ENCODE measurements around the gene PFKP.

PFKP gene

DNA sequence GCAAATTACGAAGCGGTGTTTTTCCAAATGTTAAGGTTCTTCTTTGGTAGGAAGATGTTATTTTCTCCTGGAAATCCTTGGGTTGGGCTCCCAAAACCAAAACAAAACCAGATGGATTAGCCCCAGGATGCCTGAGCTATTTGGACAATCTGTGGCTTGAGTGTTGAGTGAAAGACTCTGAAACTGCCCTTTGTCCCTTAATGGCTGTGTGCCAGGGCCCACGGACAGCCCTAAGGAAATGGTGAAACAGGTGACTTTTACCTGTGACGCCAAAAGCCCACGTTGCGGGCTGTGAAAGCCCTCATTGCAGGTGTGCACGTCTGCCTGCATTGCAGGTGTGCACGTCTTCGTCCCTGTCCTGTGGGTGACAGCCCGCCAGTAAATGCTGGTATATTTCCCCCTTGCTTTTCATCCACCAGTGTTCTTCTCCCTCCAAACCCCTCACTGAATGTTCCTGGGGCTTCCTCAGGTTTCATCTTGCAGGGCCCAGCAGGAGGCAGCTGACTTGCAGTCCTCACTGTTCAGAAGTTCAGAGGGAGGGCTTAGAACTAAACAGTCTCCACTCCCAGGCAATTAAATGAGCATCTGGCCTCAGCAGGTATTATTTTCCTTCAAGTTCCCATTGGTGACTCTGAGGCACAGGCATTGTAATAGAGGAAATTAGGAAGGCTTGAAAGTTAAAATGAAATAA lies 10.7 kb downstream of the PFKP start:
- peaks cover 3 to 14% of the 10 kb centered on the region in 2 donors for H3K4me1 ChIP-seq (ENCODE audit: control insufficient read depth in 2 of 2, insufficient read depth in 2 of 2, low read length in 2 of 2)
- H3K9me3 ChIP-seq (ENCODE audit: control insufficient read depth in 2 of 2, low read length in 2 of 2), result no peaks in the 10 kb centered on the region
- H3K36me3 ChIP-seq (ENCODE audit: control insufficient read depth in 2 of 2, insufficient read depth in 2 of 2, low read length in 2 of 2), result peaks cover 0 to 4% of the 10 kb centered on the region in 2 donors
- no peaks in the 10 kb centered on the region for H3K27me3 ChIP-seq (ENCODE audit: control insufficient read depth in 2 of 2, insufficient read depth in 2 of 2, low read length in 2 of 2)
- H3K27ac ChIP-seq (ENCODE audit: low read depth in 2 of 2, low read length in 2 of 2), result no peak overlapping the region
- H3K9ac ChIP-seq (ENCODE audit: low read depth in 1 of 2, low read length in 2 of 2), result no peak overlapping the region
- no peak overlapping the region for H3K4me3 ChIP-seq (ENCODE audit: low read length in 2 of 2)

DNA sequence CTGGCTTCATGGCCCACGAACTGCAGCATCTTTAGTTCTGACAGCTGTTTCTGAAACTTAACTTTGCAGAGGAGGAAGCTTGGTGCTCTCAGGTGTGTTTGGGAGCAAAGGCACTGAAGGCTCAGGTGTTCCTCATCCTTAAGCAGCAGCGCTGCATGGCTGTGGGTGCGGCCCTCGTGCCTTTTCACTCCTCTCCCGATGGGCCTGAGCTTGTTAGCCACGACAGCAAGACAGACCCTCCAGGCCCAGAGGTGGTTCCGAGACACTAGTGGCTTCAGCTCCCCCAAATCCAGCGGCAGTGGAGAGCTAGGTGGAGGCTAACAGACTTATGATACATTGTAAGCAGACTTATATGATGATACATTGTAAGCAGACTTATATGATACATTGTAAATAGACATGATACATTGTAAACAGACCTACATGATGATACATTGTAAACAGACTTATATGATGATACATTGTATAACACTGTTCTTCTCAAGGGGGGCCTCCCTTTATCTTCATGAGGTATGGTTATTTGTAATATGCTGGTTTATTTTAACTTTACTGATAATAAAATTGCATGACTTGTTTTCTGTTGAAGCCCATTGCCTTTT lies 14.1 kb downstream of the PFKP start:
- Histone ChIP-seq H3K9me3 (ENCODE audit: control insufficient read depth in 2 of 2, low read length in 2 of 2) (no peaks in the 10 kb centered on the region), H3K4me1 (ENCODE audit: control insufficient read depth in 2 of 2, insufficient read depth in 2 of 2, low read length in 2 of 2) (peaks cover 3 to 9% of the 10 kb centered on the region in 2 donors), H3K36me3 (ENCODE audit: control insufficient read depth in 2 of 2, insufficient read depth in 2 of 2, low read length in 2 of 2) (peaks cover 0 to 6% of the 10 kb centered on the region in 2 donors), H3K4me3 (ENCODE audit: low read length in 2 of 2) (no peak overlapping the region), H3K27ac (ENCODE audit: low read depth in 2 of 2, low read length in 2 of 2) (no peak overlapping the region), H3K27me3 (ENCODE audit: control insufficient read depth in 2 of 2, insufficient read depth in 2 of 2, low read length in 2 of 2) (no peaks in the 10 kb centered on the region), H3K9ac (ENCODE audit: low read depth in 1 of 2, low read length in 2 of 2) (no peak overlapping the region)

DNA sequence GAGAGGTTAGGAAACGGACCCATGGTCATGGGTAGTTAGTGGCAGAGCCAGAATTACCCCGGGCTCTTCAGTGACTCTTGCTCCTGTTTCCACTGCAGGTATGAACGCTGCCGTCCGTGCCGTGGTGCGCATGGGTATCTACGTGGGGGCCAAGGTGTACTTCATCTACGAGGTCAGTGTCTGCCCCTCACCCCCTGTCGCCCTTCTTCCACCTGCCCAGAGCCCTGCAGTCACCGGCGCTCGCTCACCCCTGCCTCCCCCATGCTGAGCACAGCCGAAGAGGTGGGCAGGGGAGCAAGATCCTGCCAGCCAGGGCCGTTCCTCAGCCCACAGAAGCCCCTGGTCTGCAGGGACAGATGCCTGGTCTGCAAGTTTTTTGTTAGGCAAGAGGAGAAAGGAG lies 14.9 kb downstream of the PFKP start:
- Histone ChIP-seq H3K27ac (ENCODE audit: low read depth in 2 of 2, low read length in 2 of 2) (no peak overlapping the region), H3K4me3 (ENCODE audit: low read length in 2 of 2) (no peak overlapping the region), H3K4me1 (ENCODE audit: control insufficient read depth in 2 of 2, insufficient read depth in 2 of 2, low read length in 2 of 2) (peaks cover 3 to 9% of the 10 kb centered on the region in 2 donors), H3K27me3 (ENCODE audit: control insufficient read depth in 2 of 2, insufficient read depth in 2 of 2, low read length in 2 of 2) (no peaks in the 10 kb centered on the region), H3K9me3 (ENCODE audit: control insufficient read depth in 2 of 2, low read length in 2 of 2) (no peaks in the 10 kb centered on the region), H3K9ac (ENCODE audit: low read depth in 1 of 2, low read length in 2 of 2) (no peak overlapping the region), H3K36me3 (ENCODE audit: control insufficient read depth in 2 of 2, insufficient read depth in 2 of 2, low read length in 2 of 2) (peaks cover 0 to 6% of the 10 kb centered on the region in 2 donors)

DNA sequence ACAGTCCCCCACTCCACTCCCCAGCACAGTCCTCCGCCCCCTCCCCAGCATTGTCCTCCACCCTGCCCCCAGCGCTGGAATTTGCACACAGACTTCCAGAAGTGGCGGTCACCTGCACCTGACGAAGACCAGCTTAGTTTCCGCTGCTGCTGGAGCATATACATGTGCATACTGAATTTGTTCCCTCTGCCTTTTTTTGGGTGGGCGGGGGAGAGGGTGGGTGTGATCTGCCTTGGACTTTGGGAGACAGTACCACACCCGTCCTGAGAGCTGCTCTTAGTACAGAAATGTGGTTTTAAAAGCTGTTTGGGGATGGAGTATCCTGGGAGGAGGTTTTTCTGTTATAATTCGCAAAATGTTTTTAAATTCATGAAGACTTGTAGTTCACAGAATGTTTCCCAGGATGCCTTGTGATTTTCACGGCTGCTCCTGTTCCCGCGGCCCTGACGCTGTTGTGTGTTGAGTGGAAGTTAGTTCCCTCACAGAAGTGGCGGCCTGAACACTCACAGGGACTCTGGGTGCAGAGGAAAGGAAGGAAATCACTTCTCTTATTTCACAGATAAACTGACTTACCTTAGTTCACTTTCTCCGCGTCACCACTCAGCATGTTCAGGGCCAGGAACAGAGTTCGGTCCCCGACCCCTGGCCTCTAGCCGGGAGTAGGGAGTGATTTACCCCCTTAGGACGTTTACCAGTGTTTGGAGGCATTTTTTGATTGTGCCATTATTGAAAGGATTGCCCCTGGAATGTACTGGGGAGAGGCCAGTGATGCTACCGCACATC lies 18.6 kb downstream of the PFKP start:
- H3K27me3 ChIP-seq (ENCODE audit: control insufficient read depth in 2 of 2, insufficient read depth in 2 of 2, low read length in 2 of 2), result no peaks in the 10 kb centered on the region
- H3K4me1 ChIP-seq (ENCODE audit: control insufficient read depth in 2 of 2, insufficient read depth in 2 of 2, low read length in 2 of 2), result no peaks in the 10 kb centered on the region
- H3K9ac ChIP-seq (ENCODE audit: low read depth in 1 of 2, low read length in 2 of 2), result no peak overlapping the region
- no peak overlapping the region for H3K27ac ChIP-seq (ENCODE audit: low read depth in 2 of 2, low read length in 2 of 2)
- no peak overlapping the region for H3K4me3 ChIP-seq (ENCODE audit: low read length in 2 of 2)
- peaks cover 3 to 6% of the 10 kb centered on the region in 2 donors for H3K36me3 ChIP-seq (ENCODE audit: control insufficient read depth in 2 of 2, insufficient read depth in 2 of 2, low read length in 2 of 2)
- no peaks in the 10 kb centered on the region for H3K9me3 ChIP-seq (ENCODE audit: control insufficient read depth in 2 of 2, low read length in 2 of 2)

DNA sequence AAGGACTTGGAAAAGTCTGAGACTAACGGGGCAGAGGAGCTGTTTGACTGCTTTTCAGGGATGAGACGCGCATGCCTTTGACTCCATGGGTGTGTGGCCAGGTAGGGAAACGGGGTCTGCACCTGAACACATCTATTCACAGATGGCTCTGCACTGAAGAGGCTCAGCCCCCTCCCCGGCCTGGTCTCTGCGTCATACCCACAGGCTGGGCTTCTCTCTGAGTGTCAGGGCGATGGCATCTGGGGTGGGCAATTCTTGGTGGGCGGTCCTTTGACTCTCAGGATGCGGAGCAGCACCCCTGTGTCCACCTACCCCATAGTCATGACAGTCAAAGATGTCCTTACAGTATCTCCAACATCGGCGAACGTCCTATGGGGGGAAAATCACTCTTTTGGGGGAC lies 23.0 kb downstream of the PFKP start:
- Histone ChIP-seq H3K36me3 (ENCODE audit: control insufficient read depth in 2 of 2, insufficient read depth in 2 of 2, low read length in 2 of 2) (peaks cover 0 to 3% of the 10 kb centered on the region in 2 donors), H3K4me3 (ENCODE audit: low read length in 2 of 2) (no peak overlapping the region), H3K27me3 (ENCODE audit: control insufficient read depth in 2 of 2, insufficient read depth in 2 of 2, low read length in 2 of 2) (no peaks in the 10 kb centered on the region), H3K4me1 (ENCODE audit: control insufficient read depth in 2 of 2, insufficient read depth in 2 of 2, low read length in 2 of 2) (peaks cover 0 to 8% of the 10 kb centered on the region in 2 donors), H3K9ac (ENCODE audit: low read depth in 1 of 2, low read length in 2 of 2) (no peak overlapping the region), H3K9me3 (ENCODE audit: control insufficient read depth in 2 of 2, low read length in 2 of 2) (no peaks in the 10 kb centered on the region), H3K27ac (ENCODE audit: low read depth in 2 of 2, low read length in 2 of 2) (no peak overlapping the region)

DNA sequence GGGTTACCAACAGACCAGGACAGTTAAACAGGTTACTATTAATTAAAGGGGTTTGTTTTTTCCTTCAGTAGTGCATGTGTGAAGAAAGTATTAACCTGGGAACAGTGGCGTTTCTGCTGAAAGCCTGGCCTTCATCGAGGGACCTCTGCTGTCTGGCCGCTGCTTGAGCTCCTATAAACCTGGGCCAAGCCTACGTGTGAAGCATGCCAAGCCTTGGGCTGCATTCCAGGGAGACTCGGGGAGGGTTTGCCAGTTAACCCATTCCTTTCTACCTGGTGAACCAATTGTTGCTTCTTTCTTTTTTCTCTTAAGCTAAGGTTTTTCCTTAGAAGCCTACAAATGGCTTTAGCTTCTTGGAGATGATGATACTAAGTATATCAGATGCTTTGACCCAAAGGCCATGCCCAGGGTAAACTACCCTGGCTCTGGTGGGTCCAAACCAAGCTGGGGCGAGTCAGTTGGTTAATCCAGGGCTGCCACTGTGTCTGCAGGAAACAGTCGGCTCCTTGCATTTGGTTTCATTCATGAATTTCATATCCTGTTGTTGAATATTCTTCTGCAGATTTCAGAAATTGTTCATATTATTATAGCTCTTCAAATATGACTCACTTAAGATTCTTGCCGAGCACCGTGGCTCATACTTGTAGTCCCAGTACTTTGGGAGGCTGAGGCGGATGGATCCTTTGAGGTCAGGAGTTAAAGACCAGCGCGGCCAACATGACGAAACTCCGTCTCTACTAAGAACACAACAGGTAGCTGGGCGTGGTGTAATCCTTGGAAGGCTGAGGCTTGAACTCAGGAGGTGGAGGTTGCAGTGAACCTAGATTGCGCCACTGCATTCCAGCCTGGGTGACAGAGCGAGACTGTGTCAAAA lies 23.8 kb downstream of the PFKP start:
- no peaks in the 10 kb centered on the region for H3K27me3 ChIP-seq (ENCODE audit: control insufficient read depth in 2 of 2, insufficient read depth in 2 of 2, low read length in 2 of 2)
- H3K4me1 ChIP-seq (ENCODE audit: control insufficient read depth in 2 of 2, insufficient read depth in 2 of 2, low read length in 2 of 2), result peaks cover 7 to 15% of the 10 kb centered on the region in 2 donors
- no peak overlapping the region for H3K9ac ChIP-seq (ENCODE audit: low read depth in 1 of 2, low read length in 2 of 2)
- peaks cover 0 to 3% of the 10 kb centered on the region in 2 donors for H3K36me3 ChIP-seq (ENCODE audit: control insufficient read depth in 2 of 2, insufficient read depth in 2 of 2, low read length in 2 of 2)
- H3K27ac ChIP-seq (ENCODE audit: low read depth in 2 of 2, low read length in 2 of 2), result no peak overlapping the region
- H3K9me3 ChIP-seq (ENCODE audit: control insufficient read depth in 2 of 2, low read length in 2 of 2), result no peaks in the 10 kb centered on the region
- no peak overlapping the region for H3K4me3 ChIP-seq (ENCODE audit: low read length in 2 of 2)

DNA sequence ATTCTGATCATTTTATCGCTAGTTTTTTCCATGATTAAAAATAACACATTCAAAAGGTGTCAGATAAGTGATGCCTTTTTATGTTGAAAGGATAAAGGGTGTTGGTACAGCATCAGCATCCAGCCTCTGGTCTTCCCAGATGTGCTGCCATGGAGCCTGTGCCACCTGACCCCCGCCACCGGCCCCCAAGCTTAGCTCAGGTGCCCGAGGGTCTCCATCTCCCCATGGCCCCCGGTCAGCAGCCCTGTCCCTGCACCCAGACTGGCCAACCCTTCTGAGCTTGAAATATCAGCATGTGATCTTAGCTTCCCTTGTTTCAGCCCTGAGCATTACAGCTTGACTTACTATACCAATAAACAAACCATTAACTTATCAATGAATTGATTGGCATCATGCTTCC lies 24.6 kb downstream of the PFKP start:
- peaks cover 0 to 3% of the 10 kb centered on the region in 2 donors for H3K36me3 ChIP-seq (ENCODE audit: control insufficient read depth in 2 of 2, insufficient read depth in 2 of 2, low read length in 2 of 2)
- no peaks in the 10 kb centered on the region for H3K9me3 ChIP-seq (ENCODE audit: control insufficient read depth in 2 of 2, low read length in 2 of 2)
- peaks cover 12 to 20% of the 10 kb centered on the region in 2 donors for H3K4me1 ChIP-seq (ENCODE audit: control insufficient read depth in 2 of 2, insufficient read depth in 2 of 2, low read length in 2 of 2)
- no peaks in the 10 kb centered on the region for H3K27me3 ChIP-seq (ENCODE audit: control insufficient read depth in 2 of 2, insufficient read depth in 2 of 2, low read length in 2 of 2)
- no peak overlapping the region for H3K4me3 ChIP-seq (ENCODE audit: low read length in 2 of 2)
- H3K27ac ChIP-seq (ENCODE audit: low read depth in 2 of 2, low read length in 2 of 2), result no peak overlapping the region
- no peak overlapping the region for H3K9ac ChIP-seq (ENCODE audit: low read depth in 1 of 2, low read length in 2 of 2)

DNA sequence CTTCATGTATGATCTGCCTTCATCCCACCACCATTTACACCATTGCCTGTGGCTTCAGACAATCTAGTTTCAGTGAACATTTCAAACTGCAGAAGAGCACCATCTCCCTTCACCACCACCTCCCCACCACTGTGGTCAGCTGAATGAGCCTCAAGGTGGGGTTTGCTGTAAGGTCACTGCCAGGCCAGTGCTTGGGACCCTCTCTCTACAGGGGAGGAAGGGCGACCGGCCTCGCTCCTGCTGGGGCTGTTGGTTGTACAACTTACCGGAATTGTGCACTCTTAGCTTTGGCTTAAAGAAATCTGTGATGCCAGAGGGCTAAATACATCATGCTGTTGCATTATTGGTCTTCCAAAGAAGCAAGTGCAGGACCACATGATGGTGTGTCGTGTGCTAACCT lies 26.6 kb downstream of the PFKP start:
- Histone ChIP-seq H3K4me3 (ENCODE audit: low read length in 2 of 2) (no peak overlapping the region), H3K27me3 (ENCODE audit: control insufficient read depth in 2 of 2, insufficient read depth in 2 of 2, low read length in 2 of 2) (no peaks in the 10 kb centered on the region), H3K9ac (ENCODE audit: low read depth in 1 of 2, low read length in 2 of 2) (no peak overlapping the region), H3K9me3 (ENCODE audit: control insufficient read depth in 2 of 2, low read length in 2 of 2) (no peaks in the 10 kb centered on the region), H3K36me3 (ENCODE audit: control insufficient read depth in 2 of 2, insufficient read depth in 2 of 2, low read length in 2 of 2) (peaks cover 2 to 3% of the 10 kb centered on the region in 2 donors), H3K27ac (ENCODE audit: low read depth in 2 of 2, low read length in 2 of 2) (no peak overlapping the region), H3K4me1 (ENCODE audit: control insufficient read depth in 2 of 2, insufficient read depth in 2 of 2, low read length in 2 of 2) (peaks cover 12 to 20% of the 10 kb centered on the region in 2 donors)

DNA sequence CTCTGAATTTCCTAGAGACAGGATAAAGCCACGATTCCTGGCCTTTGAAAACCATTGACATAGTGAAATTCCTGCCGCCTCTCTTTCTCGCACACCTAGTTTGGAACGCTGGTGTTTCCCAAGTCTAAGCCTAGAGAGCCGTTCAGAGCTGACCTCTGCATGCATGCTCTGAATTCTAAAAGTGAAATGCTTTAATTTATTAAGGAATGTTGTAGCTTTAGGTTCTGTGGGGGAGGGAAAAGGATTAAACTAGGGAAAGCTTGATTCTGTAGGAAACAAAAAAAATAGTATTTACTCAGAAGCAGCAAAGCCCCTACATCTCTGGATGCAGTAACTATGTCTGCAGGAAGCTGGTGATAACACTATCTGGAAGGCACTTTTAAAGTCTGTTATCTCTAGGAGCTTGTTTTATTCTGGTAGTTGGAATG lies 27.3 kb downstream of the PFKP start:
- Histone ChIP-seq H3K4me1 (ENCODE audit: control insufficient read depth in 2 of 2, insufficient read depth in 2 of 2, low read length in 2 of 2) (peaks cover 12 to 20% of the 10 kb centered on the region in 2 donors), H3K36me3 (ENCODE audit: control insufficient read depth in 2 of 2, insufficient read depth in 2 of 2, low read length in 2 of 2) (peaks cover 3 to 8% of the 10 kb centered on the region in 2 donors), H3K27me3 (ENCODE audit: control insufficient read depth in 2 of 2, insufficient read depth in 2 of 2, low read length in 2 of 2) (no peaks in the 10 kb centered on the region), H3K9ac (ENCODE audit: low read depth in 1 of 2, low read length in 2 of 2) (no peak overlapping the region), H3K4me3 (ENCODE audit: low read length in 2 of 2) (no peak overlapping the region), H3K9me3 (ENCODE audit: control insufficient read depth in 2 of 2, low read length in 2 of 2) (no peaks in the 10 kb centered on the region), H3K27ac (ENCODE audit: low read depth in 2 of 2, low read length in 2 of 2) (peak overlapping the region; percentile 53 to 67)
